H1 (cell line): ENCODE results near the gene DMXL1. TPM values are rescaled to one million over a fixed set of nuclear protein-coding genes. Genes with fewer than 3 reads are reported as not detected.

ENCODE experiments used
- CBX5 ChIP-seq: fragments of 300-800, 300-1000 bp; sonication (generic); IDR thresholded peaks from 2 replicates; pipeline ENCODE4 v1.7.1; 2016; ENCODE audit warnings: antibody characterized with exemption, low read length, low read depth
- RBBP5 ChIP-seq: IDR thresholded peaks from 2 replicates; pipeline ENCODE4 v1.7.1; 2012; ENCODE audit warnings: low read depth, mild to moderate bottlenecking, inconsistent platforms, low read length, moderate library complexity, borderline replicate concordance
- SIX5 ChIP-seq: IDR thresholded peaks from 2 replicates; pipeline ENCODE4 v1.6.1; 2011; ENCODE audit warnings: mild to moderate bottlenecking, low read depth, low read length
- TBP ChIP-seq: IDR thresholded peaks from 2 replicates; pipeline ENCODE4 v1.6.1; 2011; ENCODE audit warnings: low read depth, low read length, improper control_type of control experiment
- polyA plus RNA-seq, 7 experiments: library from polyadenylated mRNA; depleted of rRNA in 3 of 7; stranded (reverse) in 5 of 7; unstranded in 2 of 7; fragments of >200 nt in 5 of 7; fragments of 200-250 nt in 2 of 7; gene quantifications; 1 replicate in 5 of 7; 2 replicates in 1 of 7; 4 replicates in 1 of 7; pipeline versions ENCODE4 v1.2.1 to v1.2.3, GENCODE V29; 2011 to 2013; ENCODE audit warnings: missing spikeins in 2 of 7, mixed read lengths in 2 of 7
- total RNA-seq: library from RNA; stranded (reverse); fragmentation: NEBNext Ultra II Directional; extraction: Animal tissue kit (Norgen Biotek cat#: 25700); gene quantifications from 2 replicates; pipeline ENCODE4 v1.2.1, GENCODE V29; 2021

DMXL1 gene
- total and polyA plus RNA-seq, 2 of the 8 experiments (the other 6 are each of a cell fraction or from before 2014, with no cell fraction given): 10.1 to 43.9 TPM

DNA sequence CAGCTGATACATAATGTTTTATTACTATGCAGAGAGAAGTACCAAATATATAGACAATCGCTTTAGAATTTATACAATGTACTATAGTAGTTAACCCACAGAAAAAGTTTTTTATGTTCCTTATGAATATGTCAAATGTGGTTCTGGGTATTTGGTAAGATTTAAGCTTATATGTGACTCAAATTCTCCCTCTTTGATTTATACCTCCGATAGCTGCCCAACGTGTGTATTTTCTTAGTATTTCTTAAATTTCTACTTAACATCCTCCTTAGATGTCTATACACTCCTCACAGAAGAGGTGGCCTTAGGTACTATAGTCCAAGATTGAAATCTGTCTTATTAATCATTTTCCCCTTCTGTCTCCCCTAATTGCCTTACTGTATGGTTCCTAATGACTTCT is 146.3 kb downstream of the DMXL1 start (continued):
- TF ChIP-seq RBBP5 (no peak), TBP (no peak), CBX5 (no peak), SIX5 (no peak)
- TF ChIP-seq, all 59 proteins: peak for 0
